ENCODE data around the gene TTLL10.
"Not testable (repeated sequence)": the region's sequence is repeated elsewhere in the genome, so short reads cannot be mapped to it uniquely, and the experiment has no call there.

Gene TTLL10

GRCh38 chr1:1175221-1176062 lies 1.8 kb downstream of the TTLL10 start:
- H3K9me2 ChIP-seq (replicated peaks; ENCODE audit: low read depth, low read length) = no peaks in the 10 kb centered on the region
- no peaks in the 10 kb centered on the region for H3K27me3 ChIP-seq (ENCODE audit: insufficient read depth, low read length, poor library complexity, severe bottlenecking)
- no peak overlapping the region for H3K9ac ChIP-seq (ENCODE audit: low read depth, low read length, poor library complexity, severe bottlenecking)
- H4K20me1 ChIP-seq (ENCODE audit: insufficient read depth, low read length, poor library complexity, severe bottlenecking) = no peaks in the 10 kb centered on the region
- H3K36me3 ChIP-seq (ENCODE audit: insufficient read depth, low read length) = no peaks in the 10 kb centered on the region
- H2AFZ ChIP-seq (ENCODE audit: low read length) = no peak overlapping the region
- no peaks in the 10 kb centered on the region for H3K79me2 ChIP-seq (ENCODE audit: insufficient read depth, low read length)
- no peaks in the 10 kb centered on the region for H3K9me3 ChIP-seq (ENCODE audit: insufficient read depth, low read depth, low read length)
- H3K4me1 ChIP-seq (ENCODE audit: insufficient read depth, low read length, poor library complexity, severe bottlenecking) = no peaks in the 10 kb centered on the region
- TF ChIP-seq EZH2phosphoT487 (IDR thresholded peaks at IDR 0.05; ENCODE audit: borderline replicate concordance) (no peak), CTCF (conservative IDR thresholded peaks at IDR 0.05; ENCODE audit: low read length) (no peak)
- no peak overlapping the region for H3K4me2 ChIP-seq (ENCODE audit: low read depth, low read length, poor library complexity, severe bottlenecking)
- no peak overlapping the region for H3K4me3 ChIP-seq (ENCODE audit: low read length, poor library complexity, severe bottlenecking)
- no peaks in the 10 kb centered on the region for H3F3A ChIP-seq (ENCODE audit: low read depth)

GRCh38 chr1:1176063-1176761 lies 2.5 kb downstream of the TTLL10 start:
- H3K9me3 ChIP-seq (ENCODE audit: insufficient read depth, low read depth, low read length); H3K4me1 ChIP-seq (ENCODE audit: insufficient read depth, low read length, poor library complexity, severe bottlenecking); H3K4me3 ChIP-seq (ENCODE audit: low read length, poor library complexity, severe bottlenecking); H3K4me2 ChIP-seq (ENCODE audit: low read depth, low read length, poor library complexity, severe bottlenecking); H3K9ac ChIP-seq (ENCODE audit: low read depth, low read length, poor library complexity, severe bottlenecking); H3K9me2 ChIP-seq (replicated peaks; ENCODE audit: low read depth, low read length); H4K20me1 ChIP-seq (ENCODE audit: insufficient read depth, low read length, poor library complexity, severe bottlenecking); H3K79me2 ChIP-seq (ENCODE audit: insufficient read depth, low read length); H3K27me3 ChIP-seq (ENCODE audit: insufficient read depth, low read length, poor library complexity, severe bottlenecking); H3K36me3 ChIP-seq (ENCODE audit: insufficient read depth, low read length); H3F3A ChIP-seq (ENCODE audit: low read depth); H2AFZ ChIP-seq (ENCODE audit: low read length): not testable (repeated sequence)

DNA sequence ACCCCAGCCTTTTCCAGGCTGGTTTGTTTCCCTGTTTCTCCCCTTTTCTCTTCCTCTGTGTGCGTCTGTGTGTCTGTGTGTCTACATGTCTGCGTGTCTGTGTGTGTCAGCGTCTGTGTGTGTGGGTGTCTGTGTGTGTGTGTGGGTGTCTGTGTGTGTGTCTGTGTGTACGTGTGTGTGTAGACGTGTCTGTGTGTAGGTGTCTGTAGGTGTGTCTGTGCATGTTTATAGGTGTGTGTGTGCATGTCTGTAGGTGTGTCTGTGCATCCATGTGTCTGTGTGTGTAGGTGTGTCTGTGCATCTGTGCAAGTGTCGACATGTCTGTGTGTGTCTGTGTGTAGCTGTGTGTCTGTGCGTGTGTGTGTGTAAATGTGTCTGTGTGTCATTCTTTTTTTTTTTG lies 3.3 kb downstream of the TTLL10 start:
- H3K27me3 ChIP-seq (ENCODE audit: insufficient read depth, low read length, poor library complexity, severe bottlenecking) = no peaks in the 10 kb centered on the region
- TF ChIP-seq CTCF (conservative IDR thresholded peaks at IDR 0.05; ENCODE audit: low read length) = no peak
- TF ChIP-seq EZH2phosphoT487 (IDR thresholded peaks at IDR 0.05; ENCODE audit: borderline replicate concordance) = no peak
- no peaks in the 10 kb centered on the region for H3F3A ChIP-seq (ENCODE audit: low read depth)
- no peaks in the 10 kb centered on the region for H4K20me1 ChIP-seq (ENCODE audit: insufficient read depth, low read length, poor library complexity, severe bottlenecking)
- H3K4me1 ChIP-seq (ENCODE audit: insufficient read depth, low read length, poor library complexity, severe bottlenecking) = no peaks in the 10 kb centered on the region
- no peaks in the 10 kb centered on the region for H3K79me2 ChIP-seq (ENCODE audit: insufficient read depth, low read length)
- H3K9me3 ChIP-seq (ENCODE audit: insufficient read depth, low read depth, low read length) = no peaks in the 10 kb centered on the region
- no peak overlapping the region for H3K4me3 ChIP-seq (ENCODE audit: low read length, poor library complexity, severe bottlenecking)
- no peak overlapping the region for H3K4me2 ChIP-seq (ENCODE audit: low read depth, low read length, poor library complexity, severe bottlenecking)
- no peaks in the 10 kb centered on the region for H3K36me3 ChIP-seq (ENCODE audit: insufficient read depth, low read length)
- H3K9me2 ChIP-seq (replicated peaks; ENCODE audit: low read depth, low read length) = no peaks in the 10 kb centered on the region
- no peak overlapping the region for H2AFZ ChIP-seq (ENCODE audit: low read length)
- H3K9ac ChIP-seq (ENCODE audit: low read depth, low read length, poor library complexity, severe bottlenecking) = no peak overlapping the region

Measured in Loucy (cell line).